ENCODE data around the gene KAZN.

The KAZN gene

DNA sequence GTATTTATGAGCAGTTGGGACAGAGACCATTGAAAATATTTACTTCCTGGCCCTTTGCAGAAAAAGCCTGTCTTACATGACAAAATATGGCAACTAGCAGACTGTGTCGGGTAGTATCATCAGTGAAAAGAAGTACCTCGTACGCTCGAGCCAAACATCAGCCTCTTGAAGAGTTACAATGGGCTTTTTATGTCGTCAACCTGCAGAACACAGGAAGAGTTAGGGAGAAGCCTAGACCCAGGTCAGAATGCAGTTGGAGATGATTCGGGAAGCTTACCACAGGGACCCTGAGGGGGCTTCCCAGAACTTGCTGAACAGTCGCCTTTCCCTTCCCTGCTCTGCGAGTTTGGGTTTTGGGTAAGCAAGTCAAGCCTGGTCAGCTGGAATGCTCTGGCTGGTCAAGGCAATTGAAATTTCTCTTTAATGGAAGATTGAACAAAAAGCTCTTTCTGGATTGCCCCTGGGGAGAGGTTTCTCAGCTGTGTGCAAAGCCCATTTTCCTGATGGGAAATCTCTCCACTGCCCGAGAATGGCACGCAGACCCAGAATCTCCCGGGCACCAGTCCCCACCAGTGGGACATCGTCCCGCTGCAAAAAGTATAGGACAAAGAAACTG lies 291.4 kb downstream of the KAZN start:
- Mint-ChIP-seq H3K9me3 (no peaks in the 10 kb centered on the region), H3K4me3 (no peak overlapping the region), H3K27me3 (peaks cover 17% of the 10 kb centered on the region), H3K4me1 (ENCODE audit: low read depth) (no peaks in the 10 kb centered on the region), H3K36me3 (ENCODE audit: low read depth) (no peaks in the 10 kb centered on the region), H3K27ac (no peak overlapping the region)
- intact Hi-C loops (cut with micrococcal nuclease), result no loop called here

- Mint-ChIP-seq H3K27ac (no peak overlapping the region), H3K4me3 (no peak overlapping the region), H3K4me1 (ENCODE audit: low read depth) (no peaks in the 10 kb centered on the region), H3K27me3 (peaks cover 20% of the 10 kb centered on the region), H3K9me3 (no peaks in the 10 kb centered on the region), H3K36me3 (ENCODE audit: low read depth) (no peaks in the 10 kb centered on the region)
- intact Hi-C loops (cut with micrococcal nuclease), result no loop called here
These were observed 293.5 kb downstream of the KAZN start for GRCh38 chr1:14891991-14892390.

- Mint-ChIP-seq H3K4me1 (ENCODE audit: low read depth) (no peaks in the 10 kb centered on the region), H3K4me3 (no peak overlapping the region), H3K27ac (no peak overlapping the region), H3K27me3 (peaks cover 26% of the 10 kb centered on the region), H3K36me3 (ENCODE audit: low read depth) (no peaks in the 10 kb centered on the region), H3K9me3 (no peaks in the 10 kb centered on the region)
- intact Hi-C loops (cut with micrococcal nuclease), result no loop called here
These were observed 296.5 kb downstream of the KAZN start for GRCh38 chr1:14894811-14895560.

DNA sequence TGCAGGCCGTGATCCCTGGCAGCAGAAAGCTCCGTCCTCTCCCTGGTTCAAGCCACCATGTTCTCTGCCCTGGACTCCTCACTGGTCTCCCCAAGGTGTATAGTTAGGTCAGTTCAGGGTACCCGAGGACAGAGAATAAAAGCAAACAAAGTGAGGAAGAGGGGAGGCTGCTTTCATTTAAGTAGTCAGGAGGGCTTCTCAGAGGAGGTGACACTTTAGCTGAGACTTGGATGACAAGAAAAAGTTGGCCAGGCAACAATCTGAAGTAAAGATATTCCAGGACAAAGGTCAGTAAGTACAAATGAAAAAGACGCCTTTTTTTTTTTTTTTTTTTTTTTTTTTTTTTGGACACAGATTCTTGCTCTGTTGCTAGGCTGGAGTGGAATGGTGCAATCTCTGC lies 297.2 kb downstream of the KAZN start:
- Mint-ChIP-seq H3K27me3 (peaks cover 28% of the 10 kb centered on the region), H3K27ac (no peak overlapping the region), H3K4me1 (ENCODE audit: low read depth) (no peaks in the 10 kb centered on the region), H3K36me3 (ENCODE audit: low read depth) (no peaks in the 10 kb centered on the region), H3K9me3 (no peaks in the 10 kb centered on the region), H3K4me3 (no peak overlapping the region)
- intact Hi-C loops (cut with micrococcal nuclease), result no loop called here

- H3K4me1 Mint-ChIP-seq (ENCODE audit: low read depth), result no peaks in the 10 kb centered on the region
- intact Hi-C loops (cut with micrococcal nuclease), result no loop called here
- no peak overlapping the region for H3K4me3 Mint-ChIP-seq
- H3K27me3 Mint-ChIP-seq, result peaks cover 29% of the 10 kb centered on the region
- no peaks in the 10 kb centered on the region for H3K9me3 Mint-ChIP-seq
- no peaks in the 10 kb centered on the region for H3K36me3 Mint-ChIP-seq (ENCODE audit: low read depth)
- no peak overlapping the region for H3K27ac Mint-ChIP-seq
These were observed 298.0 kb downstream of the KAZN start for GRCh38 chr1:14896381-14897079.

GRCh38 chr1:14897080-14897449 lies 298.6 kb downstream of the KAZN start:
- intact Hi-C loops (cut with micrococcal nuclease), result no loop called here
- H3K4me3 Mint-ChIP-seq, result no peak overlapping the region
- no peaks in the 10 kb centered on the region for H3K9me3 Mint-ChIP-seq
- H3K4me1 Mint-ChIP-seq (ENCODE audit: low read depth), result no peaks in the 10 kb centered on the region
- H3K27me3 Mint-ChIP-seq, result peaks cover 28% of the 10 kb centered on the region
- H3K36me3 Mint-ChIP-seq (ENCODE audit: low read depth), result no peaks in the 10 kb centered on the region
- H3K27ac Mint-ChIP-seq, result no peak overlapping the region

- Mint-ChIP-seq H3K9me3 (no peaks in the 10 kb centered on the region), H3K27ac (no peak overlapping the region), H3K36me3 (ENCODE audit: low read depth) (no peaks in the 10 kb centered on the region), H3K4me3 (no peak overlapping the region), H3K4me1 (ENCODE audit: low read depth) (no peaks in the 10 kb centered on the region), H3K27me3 (peaks cover 24% of the 10 kb centered on the region)
- intact Hi-C loops (cut with micrococcal nuclease), result no loop called here
These were observed 299.1 kb downstream of the KAZN start for GRCh38 chr1:14897547-14897946.

DNA sequence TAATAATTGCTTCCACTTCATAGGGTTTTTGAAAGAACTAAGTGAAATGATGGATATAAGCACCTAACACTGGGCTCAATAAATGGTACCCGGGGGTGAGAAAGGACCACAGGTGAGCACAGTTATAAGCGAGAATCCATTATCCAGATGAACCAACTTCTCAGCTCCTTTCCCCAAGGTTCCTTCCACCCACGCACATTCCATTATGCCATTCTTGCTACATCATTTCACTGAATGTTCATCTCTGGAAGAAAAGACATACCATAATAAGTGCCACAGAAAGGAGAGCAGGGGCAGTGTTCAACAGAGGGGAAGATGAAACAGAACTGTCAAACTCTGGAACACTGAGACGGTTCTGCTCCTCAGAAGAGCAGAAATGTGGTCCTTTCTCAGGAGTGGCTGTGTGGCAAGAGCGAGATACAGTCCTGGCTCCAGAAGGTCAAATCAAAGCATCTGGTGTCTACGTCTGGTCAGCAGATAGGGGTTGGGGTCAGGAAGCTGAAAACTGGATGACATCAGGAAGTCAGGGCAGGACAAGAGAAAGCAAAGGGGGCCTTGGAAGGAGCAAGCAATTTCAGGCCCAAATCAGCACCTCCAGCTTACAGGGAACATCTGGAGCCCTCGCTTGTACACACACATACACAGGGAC lies 299.6 kb downstream of the KAZN start:
- no peaks in the 10 kb centered on the region for H3K36me3 Mint-ChIP-seq (ENCODE audit: low read depth)
- H3K4me3 Mint-ChIP-seq, result no peak overlapping the region
- intact Hi-C loops (cut with micrococcal nuclease), result no loop called here
- peaks cover 22% of the 10 kb centered on the region for H3K27me3 Mint-ChIP-seq
- H3K9me3 Mint-ChIP-seq, result no peaks in the 10 kb centered on the region
- H3K4me1 Mint-ChIP-seq (ENCODE audit: low read depth), result no peaks in the 10 kb centered on the region
- no peak overlapping the region for H3K27ac Mint-ChIP-seq

GRCh38 chr1:14899686-14900085 lies 301.2 kb downstream of the KAZN start:
- peaks cover 13% of the 10 kb centered on the region for H3K27me3 Mint-ChIP-seq
- intact Hi-C loops (cut with micrococcal nuclease), result no loop called here
- no peaks in the 10 kb centered on the region for H3K9me3 Mint-ChIP-seq
- no peak overlapping the region for H3K27ac Mint-ChIP-seq
- H3K4me3 Mint-ChIP-seq, result no peak overlapping the region
- H3K4me1 Mint-ChIP-seq (ENCODE audit: low read depth), result no peaks in the 10 kb centered on the region
- H3K36me3 Mint-ChIP-seq (ENCODE audit: low read depth), result no peaks in the 10 kb centered on the region

DNA sequence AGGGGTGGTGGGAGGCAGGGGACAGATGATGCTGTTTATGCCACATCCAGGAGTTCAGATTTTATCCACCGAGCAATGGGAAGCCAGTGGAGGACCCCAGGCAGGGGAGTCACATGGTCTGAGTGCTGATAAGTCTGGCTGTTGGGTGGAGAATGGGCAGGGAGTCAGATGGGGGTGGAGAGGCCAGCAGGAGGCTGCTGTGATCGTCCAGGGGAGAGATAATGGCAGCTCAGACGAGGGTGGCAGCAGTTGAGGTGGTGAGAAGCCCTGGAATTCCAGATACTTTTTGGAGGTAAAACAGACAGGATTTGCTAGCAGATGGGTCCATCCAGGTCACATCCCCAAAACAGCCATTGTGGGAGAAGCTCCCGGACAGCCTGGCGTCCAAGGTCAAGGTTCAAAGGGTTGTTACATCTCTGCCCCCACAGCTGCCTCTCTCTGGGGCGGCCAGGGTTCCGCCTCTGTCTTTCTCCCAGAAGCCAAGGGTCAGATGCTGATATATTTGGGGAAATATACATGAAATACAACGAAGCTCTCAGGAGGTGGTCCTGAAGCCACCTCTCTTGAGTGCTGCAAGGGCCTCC lies 303.0 kb downstream of the KAZN start:
- no peak overlapping the region for H3K27ac Mint-ChIP-seq
- H3K4me1 Mint-ChIP-seq (ENCODE audit: low read depth), result no peaks in the 10 kb centered on the region
- H3K27me3 Mint-ChIP-seq, result peaks cover 11% of the 10 kb centered on the region
- intact Hi-C loops (cut with micrococcal nuclease), result no loop called here
- H3K36me3 Mint-ChIP-seq (ENCODE audit: low read depth), result no peaks in the 10 kb centered on the region
- H3K9me3 Mint-ChIP-seq, result no peaks in the 10 kb centered on the region
- H3K4me3 Mint-ChIP-seq, result no peak overlapping the region

GRCh38 chr1:14903922-14904321 lies 305.4 kb downstream of the KAZN start:
- Mint-ChIP-seq H3K27ac (no peak overlapping the region), H3K4me3 (no peak overlapping the region), H3K27me3 (peaks cover 6% of the 10 kb centered on the region), H3K4me1 (ENCODE audit: low read depth) (no peaks in the 10 kb centered on the region), H3K9me3 (no peaks in the 10 kb centered on the region), H3K36me3 (ENCODE audit: low read depth) (no peaks in the 10 kb centered on the region)
- intact Hi-C loops (cut with micrococcal nuclease), result no loop called here

DNA sequence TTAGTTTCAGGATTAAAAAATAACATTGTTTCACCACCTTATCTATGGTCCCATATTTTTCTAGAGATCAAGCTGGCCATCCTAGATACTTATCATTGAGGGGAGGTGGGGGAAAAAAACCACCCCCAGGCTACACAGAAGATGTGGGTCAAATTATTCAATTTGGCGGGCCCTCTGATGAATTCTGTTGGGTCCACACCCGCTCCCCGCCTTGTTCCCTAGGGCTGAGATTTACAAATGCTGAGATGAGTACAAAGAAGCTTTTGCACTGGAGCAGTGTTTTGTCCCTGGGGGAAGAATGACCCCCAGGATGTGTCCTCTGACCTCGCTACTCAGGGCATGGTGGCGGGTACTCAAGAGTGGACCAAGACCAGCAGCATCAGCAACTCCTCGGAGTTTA lies 308.2 kb downstream of the KAZN start:
- H3K4me1 Mint-ChIP-seq (ENCODE audit: low read depth), result no peaks in the 10 kb centered on the region
- intact Hi-C loops (cut with micrococcal nuclease), result no loop called here
- peaks cover 2% of the 10 kb centered on the region for H3K27me3 Mint-ChIP-seq
- H3K27ac Mint-ChIP-seq, result no peak overlapping the region
- no peak overlapping the region for H3K4me3 Mint-ChIP-seq
- H3K36me3 Mint-ChIP-seq (ENCODE audit: low read depth), result no peaks in the 10 kb centered on the region
- H3K9me3 Mint-ChIP-seq, result no peaks in the 10 kb centered on the region

GRCh38 chr1:14907416-14907815 lies 308.9 kb downstream of the KAZN start:
- Mint-ChIP-seq H3K4me1 (ENCODE audit: low read depth) (no peaks in the 10 kb centered on the region), H3K27me3 (peaks cover 2% of the 10 kb centered on the region), H3K4me3 (no peak overlapping the region), H3K9me3 (no peaks in the 10 kb centered on the region), H3K27ac (no peak overlapping the region), H3K36me3 (ENCODE audit: low read depth) (no peaks in the 10 kb centered on the region)
- intact Hi-C loops (cut with micrococcal nuclease), result no loop called here

DNA sequence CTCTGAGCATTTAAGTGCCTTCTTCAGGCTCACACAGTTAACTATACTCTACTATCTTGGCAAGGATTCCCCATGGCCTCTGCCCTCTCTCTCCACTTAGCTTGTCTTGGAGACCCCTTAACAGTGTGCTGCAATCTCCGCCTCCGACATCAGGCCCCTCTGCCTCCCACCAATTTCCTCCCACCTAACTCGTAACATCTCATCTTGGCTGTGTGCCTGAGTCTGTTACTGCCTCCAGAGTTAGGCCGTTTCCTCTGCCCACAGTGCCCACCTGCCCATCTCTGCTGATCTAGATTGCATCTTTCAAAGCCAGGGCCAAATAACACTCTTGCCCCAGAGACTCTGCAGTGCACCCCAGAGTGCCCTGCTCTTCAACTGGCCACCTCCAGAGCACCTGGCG lies 310.8 kb downstream of the KAZN start:
- no peaks in the 10 kb centered on the region for H3K36me3 Mint-ChIP-seq (ENCODE audit: low read depth)
- H3K9me3 Mint-ChIP-seq, result no peaks in the 10 kb centered on the region
- peaks cover 4% of the 10 kb centered on the region for H3K27me3 Mint-ChIP-seq
- H3K4me1 Mint-ChIP-seq (ENCODE audit: low read depth), result no peaks in the 10 kb centered on the region
- H3K27ac Mint-ChIP-seq, result no peak overlapping the region
- no peak overlapping the region for H3K4me3 Mint-ChIP-seq
- intact Hi-C loops (cut with micrococcal nuclease), result no loop called here
